ENCODE measurements around the gene PLA2G4B. TPM values are rescaled to one million over a fixed set of nuclear protein-coding genes. Genes with fewer than 3 reads are reported as not detected.

The PLA2G4B gene
- total RNA-seq, 1 experiment from 2014 or later = 2.2 TPM

DNA sequence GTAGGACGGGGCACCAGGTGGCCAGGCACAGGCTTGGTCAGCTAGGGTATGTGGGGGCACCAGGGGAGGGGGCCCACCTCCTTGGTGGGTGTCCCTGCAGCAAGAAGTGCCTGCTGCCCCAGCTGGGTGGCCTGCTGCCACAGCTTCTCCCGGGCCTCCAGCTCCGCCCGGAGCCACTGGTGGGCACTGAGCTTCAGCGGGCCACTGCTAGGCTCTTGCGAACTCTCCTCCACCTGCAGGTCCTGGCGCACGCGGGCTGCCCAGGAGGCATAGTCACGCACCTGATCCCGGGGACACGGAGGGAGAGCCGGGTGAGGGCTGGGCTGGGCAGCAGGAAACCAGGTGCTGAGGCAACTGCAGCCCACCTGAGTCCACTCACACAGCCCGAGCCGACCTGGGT lies 29.7 kb downstream of the PLA2G4B start:
- no peak for DNase-seq (ENCODE audit: low read depth in 1 of 2, low spot score in 2 of 2)
- Histone ChIP-seq H3K4me3 (no peak overlapping the region), H3K27ac (no peak overlapping the region), H3K9me3 (replicated peaks) (no peaks in the 10 kb centered on the region), H3K27me3 (replicated peaks) (no peaks in the 10 kb centered on the region), H3K4me1 (replicated peaks) (no peaks in the 10 kb centered on the region), H3K36me3 (no peaks in the 10 kb centered on the region)

- H3K36me3 ChIP-seq = no peaks in the 10 kb centered on the region
- no peak overlapping the region for H3K27ac ChIP-seq
- no peaks in the 10 kb centered on the region for H3K27me3 ChIP-seq (replicated peaks)
- no peak for DNase-seq (ENCODE audit: low read depth in 1 of 2, low spot score in 2 of 2)
- no peaks in the 10 kb centered on the region for H3K4me1 ChIP-seq (replicated peaks)
- no peaks in the 10 kb centered on the region for H3K9me3 ChIP-seq (replicated peaks)
- no peak overlapping the region for H3K4me3 ChIP-seq
Measured at GRCh38 chr15:41869770-41870688, 31.4 kb downstream of the PLA2G4B start.

DNA sequence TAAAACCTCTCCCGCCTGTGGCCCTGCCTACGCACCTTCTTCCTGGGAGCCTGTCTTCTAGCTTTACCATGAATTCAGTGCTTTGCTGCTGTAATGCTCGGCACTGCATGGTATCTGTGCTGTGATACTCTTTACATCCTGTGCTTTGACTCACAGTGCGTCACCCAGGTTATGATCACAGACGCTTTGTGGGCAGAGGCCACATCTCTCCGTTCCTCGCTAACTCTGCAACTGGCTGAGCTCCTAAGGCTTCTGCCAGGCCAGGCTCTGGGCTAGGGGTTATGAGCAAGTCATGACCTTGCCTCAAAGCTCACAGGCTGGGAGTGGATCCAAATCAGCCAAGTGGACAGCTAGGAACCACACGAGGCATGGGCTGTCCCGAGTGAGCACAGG lies 32.0 kb downstream of the PLA2G4B start:
- no peak for DNase-seq (ENCODE audit: low read depth in 1 of 2, low spot score in 2 of 2)
- Histone ChIP-seq H3K36me3 (no peaks in the 10 kb centered on the region), H3K27ac (no peak overlapping the region), H3K9me3 (replicated peaks) (no peaks in the 10 kb centered on the region), H3K4me1 (replicated peaks) (no peaks in the 10 kb centered on the region), H3K27me3 (replicated peaks) (no peaks in the 10 kb centered on the region), H3K4me3 (no peak overlapping the region)

- H3K27ac ChIP-seq = no peak overlapping the region
- no peak for DNase-seq (ENCODE audit: low read depth in 1 of 2, low spot score in 2 of 2)
- H3K36me3 ChIP-seq = no peaks in the 10 kb centered on the region
- H3K4me3 ChIP-seq = no peak overlapping the region
- no peaks in the 10 kb centered on the region for H3K9me3 ChIP-seq (replicated peaks)
- no peaks in the 10 kb centered on the region for H3K4me1 ChIP-seq (replicated peaks)
- no peaks in the 10 kb centered on the region for H3K27me3 ChIP-seq (replicated peaks)
Measured at GRCh38 chr15:41871175-41871905, 32.7 kb downstream of the PLA2G4B start.

DNA sequence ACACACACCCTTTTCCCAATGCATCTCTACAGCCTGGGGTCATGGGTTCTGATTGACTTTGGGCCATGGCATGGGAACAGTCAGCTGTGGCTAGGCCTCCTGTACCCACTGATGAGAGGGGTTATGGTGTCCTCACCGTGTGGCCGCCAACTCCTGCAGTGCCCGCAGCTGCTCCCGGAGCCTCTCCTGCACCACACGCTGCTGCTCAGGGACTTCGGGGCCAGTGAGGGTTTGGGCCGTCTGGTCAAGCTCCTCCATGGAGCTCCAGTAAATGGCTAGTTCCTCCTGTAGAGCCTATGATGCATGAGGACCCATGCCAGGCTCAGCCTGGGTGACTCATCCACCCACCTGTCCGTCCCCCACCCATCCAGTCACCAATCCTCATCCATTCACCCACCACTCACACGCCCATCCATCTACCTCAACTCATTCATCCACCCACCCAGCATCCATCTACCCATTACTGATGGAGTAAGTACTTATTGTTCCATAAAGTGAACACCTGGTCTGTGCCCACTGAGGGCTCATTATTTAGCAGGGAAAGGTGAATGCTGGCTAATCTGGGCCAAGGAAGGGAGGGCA lies 33.6 kb downstream of the PLA2G4B start:
- DNase-seq (ENCODE audit: low read depth in 1 of 2, low spot score in 2 of 2) = no peak
- Histone ChIP-seq H3K27me3 (replicated peaks) (no peaks in the 10 kb centered on the region), H3K4me3 (no peak overlapping the region), H3K27ac (no peak overlapping the region), H3K9me3 (replicated peaks) (no peaks in the 10 kb centered on the region), H3K36me3 (no peaks in the 10 kb centered on the region), H3K4me1 (replicated peaks) (no peaks in the 10 kb centered on the region)

GRCh38 chr15:41873711-41874110 lies 35.1 kb downstream of the PLA2G4B start:
- no peaks in the 10 kb centered on the region for H3K4me1 ChIP-seq (replicated peaks)
- H3K27ac ChIP-seq = no peak overlapping the region
- H3K36me3 ChIP-seq = no peaks in the 10 kb centered on the region
- H3K9me3 ChIP-seq (replicated peaks) = no peaks in the 10 kb centered on the region
- no peaks in the 10 kb centered on the region for H3K27me3 ChIP-seq (replicated peaks)
- DNase-seq (ENCODE audit: low read depth in 1 of 2, low spot score in 2 of 2) = no peak
- no peak overlapping the region for H3K4me3 ChIP-seq

DNA sequence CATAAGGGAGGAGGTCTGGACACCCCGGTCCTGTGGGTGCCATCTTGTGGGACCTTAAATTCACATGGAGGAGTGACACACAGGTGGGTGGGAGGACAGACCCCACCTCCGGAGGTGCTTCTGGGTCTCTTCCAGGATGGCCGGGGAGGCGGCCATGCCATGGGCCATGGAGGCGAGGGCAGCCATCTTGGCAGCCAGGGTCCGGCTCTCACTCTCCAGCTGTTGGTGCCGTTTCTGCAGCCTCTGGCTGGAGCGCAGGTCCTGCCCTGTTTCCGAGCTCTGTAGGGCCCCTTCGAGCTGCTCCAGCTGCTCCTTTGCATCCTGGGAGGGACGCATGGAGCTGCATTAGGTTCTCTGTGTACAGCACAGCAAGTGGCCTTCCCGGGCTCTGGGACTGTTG lies 36.1 kb downstream of the PLA2G4B start:
- no peaks in the 10 kb centered on the region for H3K9me3 ChIP-seq (replicated peaks)
- H3K27ac ChIP-seq = no peak overlapping the region
- no peaks in the 10 kb centered on the region for H3K27me3 ChIP-seq (replicated peaks)

DNA sequence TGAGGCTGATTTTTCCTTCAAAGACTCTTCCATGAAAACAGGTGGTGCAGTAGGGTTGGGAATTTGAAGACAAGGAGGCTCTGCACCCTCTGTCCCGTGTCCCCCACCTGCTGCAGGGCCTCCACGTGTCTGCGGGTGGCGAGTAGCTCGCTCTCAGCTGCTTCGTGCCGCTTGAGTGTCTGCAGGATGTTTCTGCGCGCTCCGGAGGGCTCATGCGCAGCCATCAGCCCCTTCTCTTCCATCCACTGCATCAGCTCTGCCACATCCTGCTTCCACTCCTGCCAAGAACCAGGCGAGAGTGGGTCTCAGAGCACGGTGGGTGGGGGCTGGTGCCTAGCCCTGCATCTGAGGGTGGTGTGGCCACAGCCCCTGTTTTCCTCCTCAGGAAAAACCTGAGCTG lies 37.4 kb downstream of the PLA2G4B start:
- Histone ChIP-seq H3K9me3 (replicated peaks) (no peaks in the 10 kb centered on the region), H3K4me1 (replicated peaks) (no peaks in the 10 kb centered on the region), H3K27ac (no peak overlapping the region), H3K27me3 (replicated peaks) (no peaks in the 10 kb centered on the region), H3K36me3 (no peaks in the 10 kb centered on the region), H3K4me3 (no peak overlapping the region)
- no peak for DNase-seq (ENCODE audit: low read depth in 1 of 2, low spot score in 2 of 2)

More for the DNA sequence above, 36.1 kb downstream of the PLA2G4B start:
- DNase-seq (ENCODE audit: low read depth in 1 of 2, low spot score in 2 of 2) = no peak
- Histone ChIP-seq H3K36me3 (no peaks in the 10 kb centered on the region), H3K4me1 (replicated peaks) (no peaks in the 10 kb centered on the region), H3K4me3 (no peak overlapping the region)

GRCh38 chr15:41876689-41877088 lies 38.0 kb downstream of the PLA2G4B start:
- Histone ChIP-seq H3K27me3 (replicated peaks) (no peaks in the 10 kb centered on the region), H3K9me3 (replicated peaks) (no peaks in the 10 kb centered on the region), H3K27ac (no peak overlapping the region), H3K36me3 (no peaks in the 10 kb centered on the region), H3K4me1 (replicated peaks) (no peaks in the 10 kb centered on the region), H3K4me3 (no peak overlapping the region)
- no peak for DNase-seq (ENCODE audit: low read depth in 1 of 2, low spot score in 2 of 2)

- H3K4me3 ChIP-seq = no peak overlapping the region
- DNase-seq (ENCODE audit: low read depth in 1 of 2, low spot score in 2 of 2) = no peak
- no peak overlapping the region for H3K27ac ChIP-seq
- no peaks in the 10 kb centered on the region for H3K27me3 ChIP-seq (replicated peaks)
- no peaks in the 10 kb centered on the region for H3K36me3 ChIP-seq
- H3K9me3 ChIP-seq (replicated peaks) = no peaks in the 10 kb centered on the region
- no peaks in the 10 kb centered on the region for H3K4me1 ChIP-seq (replicated peaks)
Measured at GRCh38 chr15:41877631-41878354, 39.1 kb downstream of the PLA2G4B start.

DNA sequence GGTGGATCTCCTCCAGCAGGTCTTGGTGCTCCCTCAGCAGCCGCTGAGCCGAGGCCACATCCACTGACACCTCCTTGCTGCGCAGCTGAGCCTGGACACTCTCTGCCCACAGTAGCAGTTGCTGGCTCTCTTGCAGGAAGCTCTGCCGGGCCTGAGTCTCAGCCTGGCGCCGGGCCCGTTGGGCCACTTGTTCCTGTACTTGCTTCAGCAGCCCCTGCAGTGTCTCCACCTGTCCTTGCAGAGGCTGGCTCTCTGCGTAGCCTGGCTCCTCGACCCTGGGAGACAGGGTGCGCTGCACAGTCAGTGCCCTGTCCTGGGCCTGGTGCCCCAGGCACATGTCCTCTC lies 39.7 kb downstream of the PLA2G4B start:
- no peak for DNase-seq (ENCODE audit: low read depth in 1 of 2, low spot score in 2 of 2)
- Histone ChIP-seq H3K4me1 (replicated peaks) (no peaks in the 10 kb centered on the region), H3K27me3 (replicated peaks) (no peaks in the 10 kb centered on the region), H3K4me3 (no peak overlapping the region), H3K9me3 (replicated peaks) (no peaks in the 10 kb centered on the region), H3K27ac (no peak overlapping the region), H3K36me3 (no peaks in the 10 kb centered on the region)

GRCh38 chr15:41879321-41879845 lies 40.7 kb downstream of the PLA2G4B start:
- H3K27ac ChIP-seq = no peak overlapping the region
- no peaks in the 10 kb centered on the region for H3K27me3 ChIP-seq (replicated peaks)
- no peak for DNase-seq (ENCODE audit: low read depth in 1 of 2, low spot score in 2 of 2)
- H3K9me3 ChIP-seq (replicated peaks) = no peaks in the 10 kb centered on the region
- no peaks in the 10 kb centered on the region for H3K4me1 ChIP-seq (replicated peaks)
- no peak overlapping the region for H3K4me3 ChIP-seq
- H3K36me3 ChIP-seq = no peaks in the 10 kb centered on the region

DNA sequence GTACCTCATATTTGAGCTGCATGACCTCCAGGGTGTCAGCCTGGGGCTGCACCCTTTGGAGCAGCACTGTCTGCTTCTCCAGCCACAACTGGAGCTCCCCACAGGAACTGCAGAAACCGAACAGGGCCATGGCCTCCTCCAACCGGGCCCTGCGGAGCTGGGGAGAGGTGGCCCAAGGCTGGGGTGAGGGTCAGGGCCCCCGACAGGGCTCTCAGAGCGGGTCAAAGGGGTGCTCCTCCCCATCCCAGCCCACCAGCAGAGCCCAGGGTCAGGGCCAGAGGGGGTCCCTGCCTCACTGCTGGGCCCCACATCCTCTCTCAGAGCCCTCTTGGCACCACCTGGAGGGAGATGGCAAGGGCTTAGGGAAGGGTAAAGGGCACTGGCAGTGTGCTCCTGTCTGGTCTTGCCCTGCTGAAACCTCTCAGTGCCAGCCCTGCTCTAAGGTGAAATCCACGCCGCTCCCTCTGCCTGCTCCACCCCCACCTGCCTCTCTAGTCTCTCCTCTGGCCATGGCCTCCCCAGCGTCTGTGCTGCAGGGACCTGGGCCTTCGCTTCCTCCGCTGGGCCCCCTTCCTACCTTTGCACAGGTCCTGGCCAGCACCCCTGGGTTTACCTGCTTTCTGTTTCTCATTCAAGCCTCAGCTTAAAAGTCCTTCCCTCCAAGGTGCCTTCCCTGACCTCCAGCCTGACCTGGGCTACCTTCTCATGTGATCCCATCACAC lies 41.7 kb downstream of the PLA2G4B start:
- Histone ChIP-seq H3K27me3 (replicated peaks) (no peaks in the 10 kb centered on the region), H3K36me3 (no peaks in the 10 kb centered on the region), H3K27ac (no peak overlapping the region), H3K4me1 (replicated peaks) (no peaks in the 10 kb centered on the region), H3K4me3 (no peak overlapping the region), H3K9me3 (replicated peaks) (no peaks in the 10 kb centered on the region)
- DNase-seq (ENCODE audit: low read depth in 1 of 2, low spot score in 2 of 2) = no peak

Measured in SJSA1 (cell line).